K562 (cell line): ENCODE data around the gene ORMDL3. TPM values are rescaled to one million over a fixed set of nuclear protein-coding genes. Genes with fewer than 3 reads are reported as not detected.

Experiments used
- ATAC-seq: fragments of 200-7000 bp; cut with Tn5 transposase; 3 replicates; pipeline ENCODE4 v1.9.1; 2020; ENCODE audit warnings: moderate library complexity
- BruUV-seq: library from RNA; stranded (reverse); fragments of 400-500 nt; replicated peaks from 2 replicates; lab custom pipeline; 2021; lab: Mats Ljungman, UMichigan
- CTCF ChIA-PET: fragments of 300-600 bp; formaldehyde crosslinking; extraction: SDS; loops from one replicate; lab custom pipeline; 2021; ENCODE audit warnings: low intra/inter-chr PET ratio; lab: Yijun Ruan, JAX
- POLR2A ChIA-PET: fragments of 300-600, 350-650 bp; sonication (Branson Sonifier 250); formaldehyde crosslinking; extraction: SDS; loops from one replicate; lab custom pipeline; 2021; ENCODE audit warnings: antibody characterized with exemption, inconsistent platforms; lab: Yijun Ruan, JAX
- DNase-seq, 4 experiments: peaks; one replicate each; pipeline versions ENCODE4 v3.0.0 to v3.0.0-alpha.2; 2011 to 2018; ENCODE audit warnings: low spot score in 3 of 4, mixed read lengths in 3 of 4; ENCODE audit errors: extremely low read depth in 1 of 4
- FAIRE-seq: peaks from 2 replicates; lab custom pipeline; 2011; peaks lifted over from hg19 to GRCh38; lab: Jason Lieb, UNC
- H2AFZ ChIP-seq: 2 replicates; pipeline ENCODE4 v1.6.0; 2011; ENCODE audit warnings: low read depth, low read length, control low read depth, inconsistent platforms
- H3K27ac ChIP-seq: fragments of 200-600 bp; 3 replicates; pipeline ENCODE4 v1.8.0; 2011; ENCODE audit warnings: low read depth, mild to moderate bottlenecking, control low read depth, inconsistent platforms, low read length, moderate library complexity, mixed read lengths; ENCODE audit errors: extremely low read depth
- H3K27me3 ChIP-seq, 2 experiments: fragments of 300-600 bp in 1 of 2; 2 replicates in 1 of 2; 3 replicates in 1 of 2; pipeline versions ENCODE4 v1.6.0 to v1.8.0; 2011; ENCODE audit warnings: inconsistent platforms in 2 of 2, low read length in 2 of 2, mild to moderate bottlenecking in 1 of 2, mixed read lengths in 1 of 2, moderate library complexity in 1 of 2; ENCODE audit not compliant: control insufficient read depth in 2 of 2, insufficient read depth in 2 of 2
- H3K36me3 ChIP-seq: fragments of 300-600 bp; 3 replicates; pipeline ENCODE4 v1.8.0; 2011; ENCODE audit warnings: mild to moderate bottlenecking, low read length, inconsistent platforms; ENCODE audit not compliant: control insufficient read depth, insufficient read depth
- H3K4me1 ChIP-seq, 2 experiments: fragments of 200-600 bp in 1 of 2; replicated peaks in 1 of 2; 2 replicates in 1 of 2; 3 replicates in 1 of 2; pipeline versions ENCODE4 v1.5.1 to v1.8.0; 2011; ENCODE audit warnings: inconsistent platforms in 2 of 2, low read length in 2 of 2, mild to moderate bottlenecking in 1 of 2, mixed read lengths in 1 of 2, moderate library complexity in 1 of 2; ENCODE audit not compliant: control insufficient read depth in 2 of 2, insufficient read depth in 2 of 2
- H3K4me2 ChIP-seq: 2 replicates; pipeline ENCODE4 v1.6.1; 2011; ENCODE audit warnings: low read length, control low read depth, inconsistent platforms, mixed read lengths; ENCODE audit not compliant: insufficient read depth
- H3K4me3 ChIP-seq: fragments of 200-600 bp; sonication (generic), shearing (Covaris generic); 2 replicates; pipeline ENCODE4 v1.5.1; 2016; ENCODE audit warnings: control low read depth, inconsistent platforms
- H3K79me2 ChIP-seq: fragments of 200-600 bp; 3 replicates; pipeline ENCODE4 v1.8.0; 2011; ENCODE audit warnings: low read length, inconsistent platforms; ENCODE audit not compliant: control insufficient read depth, insufficient read depth
- H3K9ac ChIP-seq, 2 experiments: 2 replicates each; pipeline versions ENCODE4 v1.6.0 to v1.6.1; 2011; ENCODE audit warnings: low read depth in 2 of 2, low read length in 2 of 2, control low read depth in 1 of 2, inconsistent platforms in 1 of 2, mild to moderate bottlenecking in 1 of 2, mixed read lengths in 1 of 2; ENCODE audit not compliant: insufficient read depth in 1 of 2
- H3K9me1 ChIP-seq: one replicate; pipeline ENCODE4 v1.6.0; 2011; ENCODE audit warnings: inconsistent platforms, mild to moderate bottlenecking, low read length, moderate library complexity; ENCODE audit not compliant: control insufficient read depth, insufficient read depth
- H3K9me3 ChIP-seq: replicated peaks from 2 replicates; pipeline ENCODE4 v1.5.1; 2011; ENCODE audit warnings: low read depth, low read length, inconsistent platforms; ENCODE audit not compliant: control insufficient read depth, insufficient read depth
- H4K20me1 ChIP-seq: replicated peaks from 2 replicates; pipeline ENCODE4 v1.6.1; 2011; ENCODE audit warnings: low read length, inconsistent platforms, mixed read lengths; ENCODE audit not compliant: control insufficient read depth, insufficient read depth
- ATF6 ChIP-seq: sonication (generic); formaldehyde crosslinking; IDR thresholded peaks from 2 replicates; pipeline ENCODE4 v1.4.0; 2020; ENCODE audit warnings: mild to moderate bottlenecking, missing genetic modification reagents
- CEBPB ChIP-seq: fragments of 450-650 bp; IDR thresholded peaks from 2 replicates; pipeline ENCODE4 v1.6.1; 2016; ENCODE audit warnings: missing genetic modification characterization, missing compliant biosample characterization
- CREB1 ChIP-seq, 2 experiments: sonication (generic) in 1 of 2; formaldehyde crosslinking in 1 of 2; IDR thresholded peaks; 2 replicates each; pipeline versions ENCODE4 v1.6.1 to v1.8.0; 2012 to 2022; ENCODE audit warnings: inconsistent platforms in 1 of 2, mild to moderate bottlenecking in 1 of 2, missing genetic modification reagents in 1 of 2, moderate library complexity in 1 of 2
- HMGXB4 ChIP-seq: sonication (generic); formaldehyde crosslinking; IDR thresholded peaks from 2 replicates; pipeline ENCODE4 v1.8.1; 2023; ENCODE audit warnings: mild to moderate bottlenecking, missing genetic modification reagents
- MAZ ChIP-seq, 2 experiments: fragments of 450-650 bp in 1 of 2; sonication (generic) in 1 of 2; formaldehyde crosslinking; IDR thresholded peaks in 1 of 2; conservative IDR thresholded peaks in 1 of 2; 2 replicates each; pipeline versions ENCODE4 v1.4.0 to v1.5.0; 2020; ENCODE audit warnings: mild to moderate bottlenecking in 1 of 2, missing genetic modification reagents in 1 of 2
- MBD1 ChIP-seq: fragments of 250-450 bp; sonication (Bioruptor Pico); IDR thresholded peaks from 2 replicates; pipeline ENCODE4 v1.8.0; 2022; ENCODE audit warnings: inconsistent platforms
- MCM3 ChIP-seq: fragments of 450-650 bp; IDR thresholded peaks from 2 replicates; pipeline ENCODE4 v1.6.1; 2016
- NRF1 ChIP-seq, 2 experiments: fragments of 450-650 bp; IDR thresholded peaks in 1 of 2; conservative IDR thresholded peaks in 1 of 2; 2 replicates each; pipeline ENCODE4 v1.6.1; 2014; ENCODE audit warnings: mild to moderate bottlenecking in 2 of 2
- STAT5B ChIP-seq: fragments of 250-450 bp; sonication (Bioruptor Pico); IDR thresholded peaks from 2 replicates; pipeline ENCODE4 v1.8.0; 2021; ENCODE audit warnings: mild to moderate bottlenecking, inconsistent platforms
- ZKSCAN8 ChIP-seq: fragments of 200-800 bp; sonication (Bioruptor generic); IDR thresholded peaks from 2 replicates; pipeline ENCODE4 v1.6.1; 2016; ENCODE audit warnings: missing genetic modification characterization, missing compliant biosample characterization
- ZNF384 ChIP-seq: IDR thresholded peaks from 2 replicates; pipeline ENCODE4 v1.6.1; 2012; ENCODE audit warnings: low read depth, low read length, improper control_type of control experiment
- WGBS: fragments of 100-300 bp; shearing (Covaris generic); methylation state at CpG from one replicate; pipeline ENCODE4 v1.1.6; 2016; ENCODE audit warnings: low coverage, mixed read lengths; ENCODE audit not compliant: insufficient coverage; ENCODE audit errors: missing lambda C conversion rate; 5-methylcytosine and 5-hydroxymethylcytosine counted together
- in situ Hi-C: fragments of 300-500 bp; cut with MboI; formaldehyde crosslinking; loops from 4 replicates; pipeline ENCODE4 v1.15.0; 2018; ENCODE audit warnings: inconsistent platforms, mixed read lengths
- intact Hi-C: fragments of 100-400 bp; cut with micrococcal nuclease; formaldehyde crosslinking; loops from 2 replicates; pipeline ENCODE4 v1.14.2; 2022
- polyA plus RNA-seq, 8 experiments: library from polyadenylated mRNA; depleted of rRNA in 4 of 8; stranded (reverse) in 5 of 8; unstranded in 3 of 8; fragments of >200 nt; fragmentation: Nextera tagmentation in 2 of 8; fragmentation: Illumina TruSeq in 1 of 8; extraction: Ambion mirVana in 2 of 8; extraction: Trizol in 1 of 8; gene quantifications; 2 replicates each; pipeline versions ENCODE4 v1.2.1 to v1.2.3, GENCODE V29; 2011 to 2014; ENCODE audit warnings: inconsistent platforms in 1 of 8, missing spikeins in 1 of 8
- total RNA-seq, 7 experiments: library from RNA; depleted of rRNA in 6 of 7; stranded (reverse); fragments of >200 nt in 6 of 7; fragmentation: Illumina TruSeq in 2 of 7; extraction: Trizol in 2 of 7; gene quantifications; 2 replicates each; pipeline versions ENCODE4 v1.2.1 to v1.2.3, GENCODE V29; 2011 to 2021; ENCODE audit warnings: low replicate concordance in 1 of 7
- TF ChIP-seq, protein P1 (sequence below): sonication (generic); formaldehyde crosslinking; IDR thresholded peaks from 2 replicates; pipeline ENCODE4 v1.8.1; 2023; ENCODE audit warnings: mild to moderate bottlenecking, missing genetic modification reagents
- TF ChIP-seq, protein P2 (sequence below): sonication (generic); formaldehyde crosslinking; IDR thresholded peaks from 2 replicates; pipeline ENCODE4 v1.8.0; 2022; ENCODE audit warnings: missing genetic modification reagents, mild to moderate bottlenecking, moderate library complexity, borderline replicate concordance

ORMDL3 gene
- total and polyA plus RNA-seq, 9 of the 15 experiments (the other 6 are each of a cell fraction or from before 2014, with no cell fraction given) = 2.7 to 57.4 (median 27.1) TPM

DNA sequence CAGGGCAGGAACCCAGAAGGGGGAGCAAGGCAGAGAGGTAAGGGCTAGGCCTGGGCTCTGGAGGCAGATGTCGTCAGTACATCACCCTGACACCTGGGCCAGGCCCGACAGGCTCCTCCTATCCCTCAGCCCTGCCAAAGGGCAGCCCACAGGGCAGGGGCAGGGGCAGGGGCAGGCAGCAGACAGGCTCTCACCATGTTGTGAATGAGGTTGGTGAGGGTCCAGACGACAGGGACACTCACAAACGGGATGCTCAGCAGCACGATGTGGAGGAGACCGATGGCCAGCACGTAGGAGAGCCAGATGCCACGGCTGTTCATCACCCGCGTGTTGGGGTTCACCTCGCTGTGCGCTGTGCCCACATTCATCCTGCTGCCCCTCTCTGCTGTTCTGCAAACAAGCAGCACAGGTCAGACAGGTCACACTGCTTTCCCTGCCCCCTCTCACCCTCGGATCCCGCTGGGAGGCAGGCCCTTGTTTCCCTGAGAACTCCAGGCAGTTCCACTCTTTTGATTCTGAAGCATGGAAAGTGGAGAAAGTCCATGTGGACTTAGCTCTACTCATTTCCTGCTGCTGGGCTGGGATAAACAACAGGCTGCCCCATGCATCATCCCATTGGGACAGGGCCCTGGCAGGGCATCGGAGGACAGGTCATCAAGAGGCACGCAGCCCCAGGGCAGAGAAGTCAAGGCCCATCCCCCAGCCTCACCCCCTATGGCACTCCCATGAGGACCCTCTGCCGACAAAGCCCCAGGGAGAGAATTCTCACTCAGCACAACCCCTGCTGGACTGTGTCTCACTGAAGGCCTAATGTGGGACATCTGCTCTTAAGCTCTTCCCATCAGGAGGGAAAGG, 3.3 kb downstream of the ORMDL3 start:
- no peaks in the 10 kb centered on the region for H3K9me3 ChIP-seq
- H3K27me3 ChIP-seq = no peaks in the 10 kb centered on the region
- no peak overlapping the region for H3K9ac ChIP-seq
- in situ Hi-C loops (no loop called here), intact Hi-C loops (no loop called here)
- POLR2A ChIA-PET = interaction anchor here (0.5 kb wide), 1 partner anchor 300 kb away, joined by 4 read pairs; no protein-coding TSS in a partner anchor
- H3K4me3 ChIP-seq = no peak overlapping the region
- H3K9me1 ChIP-seq = peaks cover 13% of the 10 kb centered on the region
- WGBS = 87% methylated on average over 17 of the region's 17 CpGs
- ATAC-seq (no peak), DNase-seq (no peak), FAIRE-seq (no peak)
- TF ChIP-seq HMGXB4 (no peak), CREB1 (IDR thresholded peaks at IDR 0.05) (no peak), CREB1 (CRISPR knock-in tag; IDR thresholded peaks at IDR 0.05) (no peak), STAT5B (CRISPR knock-in tag) (no peak), NRF1 (conservative IDR thresholded peaks at IDR 0.05 in 1 of 2, IDR thresholded peaks at IDR 0.05 in 1 of 2) (no peak), ZKSCAN8 (CRISPR knock-in tag) (no peak), ATF6 (no peak), MAZ (CRISPR knock-in tag; conservative IDR thresholded peaks at IDR 0.05 in 1 of 2, IDR thresholded peaks at IDR 0.05 in 1 of 2) (no peak), CEBPB (tag) (no peak), MBD1 (CRISPR knock-in tag) (no peak), MCM3 (no peak), ZNF384 (no peak)
- TF ChIP-seq, protein P1, sequence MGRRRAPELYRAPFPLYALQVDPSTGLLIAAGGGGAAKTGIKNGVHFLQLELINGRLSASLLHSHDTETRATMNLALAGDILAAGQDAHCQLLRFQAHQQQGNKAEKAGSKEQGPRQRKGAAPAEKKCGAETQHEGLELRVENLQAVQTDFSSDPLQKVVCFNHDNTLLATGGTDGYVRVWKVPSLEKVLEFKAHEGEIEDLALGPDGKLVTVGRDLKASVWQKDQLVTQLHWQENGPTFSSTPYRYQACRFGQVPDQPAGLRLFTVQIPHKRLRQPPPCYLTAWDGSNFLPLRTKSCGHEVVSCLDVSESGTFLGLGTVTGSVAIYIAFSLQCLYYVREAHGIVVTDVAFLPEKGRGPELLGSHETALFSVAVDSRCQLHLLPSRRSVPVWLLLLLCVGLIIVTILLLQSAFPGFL (CRISPR knock-in tag) = no peak
- TF ChIP-seq, protein P2, sequence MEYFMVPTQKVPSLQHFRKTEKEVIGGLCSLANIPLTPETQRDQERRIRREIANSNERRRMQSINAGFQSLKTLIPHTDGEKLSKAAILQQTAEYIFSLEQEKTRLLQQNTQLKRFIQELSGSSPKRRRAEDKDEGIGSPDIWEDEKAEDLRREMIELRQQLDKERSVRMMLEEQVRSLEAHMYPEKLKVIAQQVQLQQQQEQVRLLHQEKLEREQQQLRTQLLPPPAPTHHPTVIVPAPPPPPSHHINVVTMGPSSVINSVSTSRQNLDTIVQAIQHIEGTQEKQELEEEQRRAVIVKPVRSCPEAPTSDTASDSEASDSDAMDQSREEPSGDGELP = no peak
- CTCF ChIA-PET = no interaction called here
- H3K4me1 ChIP-seq = peaks cover 27 to 48% of the 10 kb centered on the region in 2 experiments
- H3K4me2 ChIP-seq = no peak overlapping the region
- H3K27ac ChIP-seq = no peak overlapping the region
- H2AFZ ChIP-seq = no peak overlapping the region
- H3K36me3 ChIP-seq = peaks cover 44% of the 10 kb centered on the region; the same call in 2 of the 3 replicates
- 0 out of 2 replicates have a peak, but pooled peaks cover 14% of the 10 kb centered on the region for H4K20me1 ChIP-seq
- peaks cover 33% of the 10 kb centered on the region for H3K79me2 ChIP-seq
- no TSS peak for BruUV-seq
